Small intestine (tissue), 16 donors: Measurements from ENCODE around the gene NR3C1. TPM values are rescaled to one million over a fixed set of nuclear protein-coding genes. Genes with fewer than 3 reads are reported as not detected.

Experiments used
- DNase-seq, 2 donors: peaks; one replicate each; pipeline versions ENCODE4 v3.0.0 to v3.0.0-alpha.2; 2013
- FAIRE-seq: peaks from 2 replicates; lab custom pipeline; 2012; peaks lifted over from hg19 to GRCh38; lab: Jason Lieb, UNC
- H3K27ac ChIP-seq, 3 donors: one replicate each; pipeline ENCODE4 v1.5.1; 2013; ENCODE audit warnings: low read length in 2 of 3, mild to moderate bottlenecking in 2 of 3, control low read depth in 1 of 3, inconsistent platforms in 1 of 3, low read depth in 1 of 3, moderate library complexity in 1 of 3
- H3K27me3 ChIP-seq, 3 donors: one replicate each; pipeline ENCODE4 v1.6.1; 2013; ENCODE audit warnings: low read length in 3 of 3, inconsistent platforms in 1 of 3; ENCODE audit not compliant: control insufficient read depth in 3 of 3, insufficient read depth in 3 of 3
- H3K36me3 ChIP-seq, 3 donors: one replicate each; pipeline ENCODE4 v1.6.1; 2013; ENCODE audit warnings: low read length in 3 of 3, inconsistent platforms in 1 of 3, low read depth in 1 of 3, mild to moderate bottlenecking in 1 of 3, moderate library complexity in 1 of 3; ENCODE audit not compliant: control insufficient read depth in 3 of 3, insufficient read depth in 2 of 3
- H3K4me1 ChIP-seq, 3 donors: one replicate each; pipeline ENCODE4 v1.6.1; 2013; ENCODE audit warnings: low read length in 2 of 3, inconsistent platforms in 1 of 3, low read depth in 1 of 3, mild to moderate bottlenecking in 1 of 3, moderate library complexity in 1 of 3; ENCODE audit not compliant: control insufficient read depth in 3 of 3, insufficient read depth in 2 of 3
- H3K4me3 ChIP-seq, 3 donors: one replicate each; pipeline ENCODE4 v1.5.1; 2013; ENCODE audit warnings: low read length in 3 of 3, control low read depth in 1 of 3, inconsistent platforms in 1 of 3, low read depth in 1 of 3, mild to moderate bottlenecking in 1 of 3, moderate library complexity in 1 of 3
- H3K9me3 ChIP-seq, 2 donors: one replicate each; pipeline ENCODE4 v1.6.1; 2013; ENCODE audit warnings: low read depth in 1 of 2, low read length in 1 of 2; ENCODE audit not compliant: control insufficient read depth in 2 of 2, insufficient read depth in 1 of 2
- WGBS, 3 donors: extraction: QIAGEN DNeasy Blood & Tissue Kit; methylation state at CpG; one replicate each; pipeline ENCODE4 v1.1.7; 2013; 5-methylcytosine and 5-hydroxymethylcytosine counted together
- long read RNA-seq, 10 donors: transcript quantifications; one replicate each; lab custom pipeline, GENCODE V29; 2026
- polyA plus RNA-seq, 4 donors: library from polyadenylated mRNA; stranded (reverse) in 3 of 4; unstranded in 1 of 4; fragments of 200-250 nt in 3 of 4; fragments of 120-200 nt in 1 of 4; gene quantifications; one replicate each; pipeline versions ENCODE4 v1.2.1 to v1.2.3, GENCODE V29; 2013
- donor health status: healthy with polysubstance abuse.
- donor health status: control.
- donor health status: control.
- donor health status: Bipolar disorder and iron deficiency.
- donor health status: healthy.

NR3C1 gene
- 10 to 100 TPM; 13.7 to 32.2 (median 16.8) TPM for polyA plus RNA-seq
- long read RNA-seq, donor 1, full-length matches to known transcripts = 6 of 27 reads
- long read RNA-seq, donor 1, partial matches to known transcripts = 21 of 27 reads
- long read RNA-seq, donor 1, other reads (novel, unspliced or antisense) = 0 of 27 reads
- long read RNA-seq, donor 2 = 0 reads
- long read RNA-seq, donor 3, partial matches to known transcripts = 0 of 1 reads
- long read RNA-seq, donor 3, other reads (novel, unspliced or antisense) = 0 of 1 reads
- long read RNA-seq, donor 4 = 0 reads
- long read RNA-seq, donor 5, partial matches to known transcripts = 0 of 1 reads
- long read RNA-seq, donor 5, other reads (novel, unspliced or antisense) = 0 of 1 reads
- long read RNA-seq, donor 6, full-length matches to known transcripts = 5 of 12 reads
- long read RNA-seq, donor 6, partial matches to known transcripts = 7 of 12 reads
- long read RNA-seq, donor 6, other reads (novel, unspliced or antisense) = 0 of 12 reads
- long read RNA-seq, donor 7, full-length matches to known transcripts = 3 of 45 reads
- long read RNA-seq, donor 7, partial matches to known transcripts = 42 of 45 reads
- long read RNA-seq, donor 7, other reads (novel, unspliced or antisense) = 0 of 45 reads
- long read RNA-seq, donor 8, partial matches to known transcripts = 0 of 1 reads
- long read RNA-seq, donor 8, other reads (novel, unspliced or antisense) = 0 of 1 reads
- long read RNA-seq, donor 9 = 0 reads
- long read RNA-seq, donor 10, full-length matches to known transcripts = 2 of 2 reads
- long read RNA-seq, donor 10, partial matches to known transcripts = 0 of 2 reads
- long read RNA-seq, donor 10, other reads (novel, unspliced or antisense) = 0 of 2 reads

DNA sequence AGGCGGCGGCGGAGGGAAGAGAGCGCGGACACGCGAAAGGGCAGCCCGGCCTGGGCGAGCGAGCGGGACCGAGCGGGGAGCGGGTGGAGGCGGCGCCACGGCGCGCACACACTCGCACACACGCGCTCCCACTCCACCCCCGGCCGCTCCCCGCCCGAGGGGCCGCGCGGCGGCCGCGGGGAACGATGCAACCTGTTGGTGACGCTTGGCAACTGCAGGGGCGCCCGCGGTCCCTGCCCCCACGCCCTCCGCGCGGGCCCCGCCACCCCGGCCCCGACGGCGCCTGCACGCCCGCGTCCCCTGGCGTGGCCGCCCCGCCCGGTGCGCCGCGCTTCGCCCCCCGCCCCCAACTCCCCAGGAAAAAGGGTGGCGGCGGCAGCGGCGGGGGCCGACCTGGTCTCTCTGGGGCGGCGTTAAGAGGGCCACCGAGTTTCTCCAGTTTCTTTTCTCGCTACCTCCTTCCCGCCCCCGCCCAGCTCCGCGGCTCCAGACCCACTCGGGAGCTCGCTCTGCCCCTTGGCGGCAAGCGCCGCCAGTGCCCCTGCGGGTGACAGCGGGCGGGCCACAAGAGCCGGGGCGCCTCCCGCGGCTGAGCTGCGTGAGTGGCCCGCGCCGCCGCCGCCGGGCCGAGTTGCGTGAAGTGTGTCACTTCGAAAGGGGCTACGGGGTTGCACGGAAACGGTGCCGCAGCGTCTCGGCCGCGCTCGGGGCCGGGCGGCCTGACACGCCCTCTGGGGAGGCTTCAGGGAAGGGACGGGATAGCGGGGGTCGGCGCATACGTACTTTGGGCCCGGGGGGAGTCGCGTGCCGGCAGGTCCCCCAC, at the start of gene NR3C1:
TSS of gene NR3C1 (minus strand) at position 94 of the 823 bp plus-strand sequence. CDS start 2,847 bp downstream, outside the sequence.
- no peak for FAIRE-seq
- WGBS, 3 donors = 0 to 1% (median 0%) methylated on average over 68 to 114 of the region's 114 CpGs
- Histone ChIP-seq H3K27me3 (peaks cover 0 to 4% (median 0%) of the 10 kb centered on the region in 3 donors), H3K4me1 (peaks cover 0 to 8% (median 0%) of the 10 kb centered on the region in 3 donors), H3K27ac (peak within 1 kb of the TSS; percentile 99 to 100 (median 99)), H3K9me3 (no peaks in the 10 kb centered on the region), H3K36me3 (peaks cover 0 to 6% (median 0%) of the 10 kb centered on the region in 3 donors), H3K4me3 (peak within 1 kb of the TSS; percentile 86 to 92 (median 91))
- DNase-seq = peak; percentile 87 to 93

DNA sequence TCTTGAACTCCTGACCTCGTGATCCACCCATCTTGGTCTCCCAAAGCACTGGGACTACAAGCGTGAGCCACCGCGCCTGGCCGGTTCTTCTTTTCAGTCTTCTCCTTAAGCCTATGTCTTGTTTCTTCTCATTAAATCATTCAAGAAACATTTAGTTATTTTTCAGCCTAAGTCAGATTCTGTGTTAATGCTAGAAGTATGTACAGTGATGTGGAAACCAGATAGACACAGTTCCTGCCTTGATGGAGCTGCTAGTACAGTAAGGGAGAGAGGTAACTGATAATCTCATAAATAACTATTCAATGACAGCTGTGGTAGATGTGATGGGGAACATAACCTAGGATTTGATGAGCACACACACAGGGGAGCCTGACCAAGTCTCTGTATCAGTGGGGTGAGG, 46.3 kb upstream of the NR3C1 start:
- WGBS, 3 donors = 93 to 96% (median 93%) methylated on average over 5 of the region's 5 CpGs
- Histone ChIP-seq H3K36me3 (no peaks in the 10 kb centered on the region), H3K9me3 (no peaks in the 10 kb centered on the region), H3K4me1 (no peaks in the 10 kb centered on the region), H3K27ac (no peak overlapping the region), H3K27me3 (no peaks in the 10 kb centered on the region), H3K4me3 (no peak overlapping the region)
- DNase-seq (no peak), FAIRE-seq (no peak)

DNA sequence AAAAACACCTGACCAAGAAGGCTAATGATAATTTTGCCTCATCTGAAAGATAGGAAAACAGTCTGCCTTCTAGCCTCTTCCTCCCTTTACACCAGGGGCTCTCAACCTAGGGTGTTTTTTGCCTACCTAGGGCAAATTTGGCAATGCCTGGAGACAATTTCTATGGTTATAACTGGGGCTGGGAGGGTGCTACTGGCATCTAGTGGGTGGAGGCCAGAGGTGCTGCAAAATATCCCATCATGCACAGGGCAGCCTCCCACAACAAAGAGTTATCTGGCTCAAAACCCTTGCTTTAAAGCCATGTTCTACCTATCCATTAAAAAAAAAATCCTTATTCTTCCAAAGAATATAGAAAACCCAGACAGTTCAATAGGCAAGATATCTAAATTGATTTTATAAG, 45.0 kb upstream of the NR3C1 start:
- Histone ChIP-seq H3K36me3 (no peaks in the 10 kb centered on the region), H3K4me1 (no peaks in the 10 kb centered on the region), H3K27me3 (no peaks in the 10 kb centered on the region), H3K9me3 (no peaks in the 10 kb centered on the region), H3K4me3 (no peak overlapping the region), H3K27ac (no peak overlapping the region)
- DNase-seq (no peak), FAIRE-seq (no peak)

DNA sequence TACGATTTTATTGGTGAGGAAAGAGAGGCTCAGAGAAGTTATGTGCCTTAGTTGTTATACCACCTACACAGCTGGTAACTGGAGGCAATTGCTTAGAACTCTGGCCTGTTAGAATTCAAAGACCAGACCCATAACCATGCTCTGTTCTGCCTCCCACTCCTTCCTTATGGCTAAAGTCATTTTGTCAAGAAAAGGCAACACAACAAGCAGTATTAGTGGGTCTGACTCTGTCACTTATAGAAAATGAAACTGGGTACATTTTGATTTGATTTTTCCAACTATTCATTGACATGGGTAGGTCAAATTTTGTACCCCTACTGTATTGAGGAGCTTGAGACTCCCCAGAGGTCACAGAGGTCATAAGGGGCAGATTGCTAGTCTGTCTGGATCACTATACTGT, 44.5 kb upstream of the NR3C1 start:
- Histone ChIP-seq H3K27ac (no peak overlapping the region), H3K4me1 (no peaks in the 10 kb centered on the region), H3K27me3 (no peaks in the 10 kb centered on the region), H3K4me3 (no peak overlapping the region), H3K9me3 (no peaks in the 10 kb centered on the region), H3K36me3 (no peaks in the 10 kb centered on the region)
- DNase-seq (no peak), FAIRE-seq (no peak)
- 69 to 88% (median 73%) methylated on average over 1 of the region's 1 CpG for WGBS, 3 donors

DNA sequence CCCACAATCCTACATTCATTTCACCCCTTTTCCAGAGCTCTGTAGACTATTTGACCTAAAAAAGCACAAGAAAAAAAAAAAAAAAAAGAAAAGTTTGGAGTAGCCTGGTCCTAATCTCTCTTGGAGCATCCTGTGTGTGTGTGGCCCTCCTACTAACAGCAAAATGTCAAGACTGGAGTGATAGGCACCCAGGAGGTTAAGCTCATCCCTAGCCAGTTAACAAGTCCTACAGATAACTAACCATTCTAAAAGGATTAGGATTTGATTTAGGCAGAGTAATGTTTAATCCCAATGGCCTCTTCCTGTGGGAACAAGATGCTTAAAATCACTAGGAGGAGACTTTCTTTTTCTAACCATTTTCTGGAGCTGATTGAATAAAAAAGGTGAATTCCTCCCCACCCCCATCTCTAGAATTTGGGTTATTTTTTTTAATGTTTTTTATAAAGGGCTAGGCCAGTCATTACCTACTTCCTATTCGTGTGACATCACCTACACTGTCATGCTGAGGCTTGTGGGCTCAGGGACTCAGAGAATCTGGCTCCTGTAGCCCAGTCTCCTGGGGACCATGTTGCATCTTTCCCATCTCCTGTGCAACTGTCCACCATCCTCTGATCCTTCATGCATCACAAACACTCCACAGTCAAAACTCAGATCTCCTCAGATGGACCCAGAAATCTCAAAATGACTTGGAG, 43.2 kb upstream of the NR3C1 start:
- Histone ChIP-seq H3K36me3 (no peaks in the 10 kb centered on the region), H3K27ac (no peak overlapping the region), H3K27me3 (no peaks in the 10 kb centered on the region), H3K4me3 (no peak overlapping the region), H3K4me1 (no peaks in the 10 kb centered on the region), H3K9me3 (no peaks in the 10 kb centered on the region)
- FAIRE-seq (no peak), DNase-seq (no peak)
- 63 to 80% (median 76%) methylated on average over 1 of the region's 1 CpG for WGBS, 3 donors

DNA sequence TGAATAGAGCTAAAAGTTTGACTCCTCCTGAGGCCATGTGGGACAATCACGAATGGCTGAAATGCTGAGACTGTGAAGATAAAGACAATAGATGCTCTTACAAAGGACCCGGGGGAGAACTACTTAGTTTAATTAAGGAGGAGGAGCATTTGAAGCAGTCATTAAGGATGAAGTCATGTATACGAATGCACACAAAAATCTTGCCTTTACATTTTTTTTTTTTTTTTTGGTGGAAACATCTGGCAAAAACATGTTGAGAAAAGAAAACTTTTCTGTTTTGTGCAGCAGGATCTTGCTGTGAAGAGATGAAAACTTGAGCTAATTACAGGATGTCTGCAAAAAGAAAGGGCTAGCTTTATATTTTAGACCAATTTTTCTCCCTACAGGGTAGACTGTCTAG, 42.3 kb upstream of the NR3C1 start:
- FAIRE-seq (no peak), DNase-seq (no peak)
- 52 to 64% (median 63%) methylated on average over 3 of the region's 3 CpGs for WGBS, 3 donors
- no peaks in the 10 kb centered on the region for H3K36me3 ChIP-seq
- no peaks in the 10 kb centered on the region for H3K9me3 ChIP-seq
- H3K4me3 ChIP-seq = no peak overlapping the region
- H3K27me3 ChIP-seq = no peaks in the 10 kb centered on the region
- H3K27ac ChIP-seq = no peak overlapping the region
- no peaks in the 10 kb centered on the region for H3K4me1 ChIP-seq

DNA sequence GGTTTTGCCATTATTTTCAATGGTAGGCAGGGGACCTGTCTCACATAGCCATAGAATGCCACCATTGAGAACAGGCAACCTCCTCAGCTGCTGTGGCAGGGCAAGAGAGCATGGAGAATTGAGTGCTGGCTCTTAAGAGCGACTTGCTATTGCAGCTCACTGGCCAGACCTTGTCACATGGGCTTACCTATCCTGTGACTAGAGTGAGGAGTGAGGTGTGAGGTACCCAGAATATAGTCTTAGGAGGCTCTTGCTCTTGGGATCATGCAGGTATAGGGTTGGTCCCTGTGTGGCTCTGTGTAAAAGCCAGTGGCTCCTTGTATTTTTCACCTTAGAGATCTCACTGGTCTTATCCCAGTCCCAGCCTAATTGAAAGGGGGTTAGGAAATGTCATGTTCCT, 39.8 kb upstream of the NR3C1 start:
- H3K4me1 ChIP-seq = no peaks in the 10 kb centered on the region
- no peaks in the 10 kb centered on the region for H3K27me3 ChIP-seq
- H3K27ac ChIP-seq = no peak overlapping the region
- 86 to 100% (median 97%) methylated on average over 1 of the region's 1 CpG for WGBS, 3 donors
- FAIRE-seq (no peak), DNase-seq (no peak)
- no peaks in the 10 kb centered on the region for H3K36me3 ChIP-seq
- no peak overlapping the region for H3K4me3 ChIP-seq
- H3K9me3 ChIP-seq = no peaks in the 10 kb centered on the region
